ENCODE measurements around the gene ACAT2.

ACAT2 gene

DNA sequence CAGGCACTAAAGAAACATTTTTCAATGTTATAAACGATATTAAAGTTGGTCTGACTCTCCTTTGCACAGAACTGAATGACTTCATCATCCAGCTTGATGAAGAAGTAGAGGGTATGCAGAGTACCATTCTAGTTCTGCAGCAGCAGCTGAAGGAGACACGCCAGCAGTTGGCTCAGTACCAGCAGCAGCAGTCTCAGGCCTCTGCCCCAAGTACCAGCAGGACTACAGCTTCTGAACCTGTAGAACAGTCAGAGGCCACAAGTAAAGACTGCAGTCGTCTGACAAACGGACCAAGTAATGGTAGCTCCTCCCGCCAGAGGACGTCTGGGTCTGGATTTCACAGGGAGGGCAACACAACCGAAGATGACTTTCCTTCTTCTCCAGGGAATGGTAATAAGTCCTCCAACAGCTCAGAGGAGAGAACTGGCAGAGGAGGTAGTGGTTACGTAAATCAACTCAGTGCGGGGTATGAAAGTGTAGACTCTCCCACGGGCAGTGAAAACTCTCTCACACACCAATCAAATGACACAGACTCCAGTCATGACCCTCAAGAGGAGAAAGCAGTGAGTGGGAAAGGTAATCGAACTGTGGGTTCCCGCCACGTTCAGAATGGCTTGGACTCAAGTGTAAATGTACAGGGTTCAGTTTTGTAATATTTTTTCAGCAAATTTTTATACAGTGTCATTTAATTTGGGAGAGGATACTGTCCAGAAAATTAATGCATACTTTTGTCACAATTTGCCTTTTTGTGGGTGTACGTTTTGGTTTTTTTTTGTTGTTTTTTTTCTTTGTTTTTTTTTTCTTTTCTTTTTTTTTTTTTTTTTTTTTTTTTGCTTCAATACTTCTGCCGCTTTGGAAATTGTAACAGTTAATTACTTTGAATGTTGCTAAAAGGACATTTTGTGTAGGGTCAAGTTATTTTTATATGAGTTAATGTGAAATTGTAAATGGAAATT lies 6.6 kb upstream of the ACAT2 start:
- no peak overlapping the region for H3K27ac ChIP-seq (ENCODE audit: low read length)
- no peaks in the 10 kb centered on the region for H3K9me3 ChIP-seq (ENCODE audit: control insufficient read depth in 1 of 2, low read length in 2 of 2)
- H3K36me3 ChIP-seq (ENCODE audit: control insufficient read depth in 1 of 2, insufficient read depth in 2 of 2, low read length in 2 of 2), result peaks cover 49 to 53% of the 10 kb centered on the region in 2 donors
- H3K27me3 ChIP-seq (ENCODE audit: low read depth, low read length), result no peaks in the 10 kb centered on the region
- no peaks in the 10 kb centered on the region for H3K4me1 ChIP-seq (ENCODE audit: control insufficient read depth in 1 of 2, insufficient read depth in 2 of 2, low read length in 2 of 2)
- H3K4me3 ChIP-seq (ENCODE audit: low read depth in 1 of 2, low read length in 2 of 2), result no peak overlapping the region

DNA sequence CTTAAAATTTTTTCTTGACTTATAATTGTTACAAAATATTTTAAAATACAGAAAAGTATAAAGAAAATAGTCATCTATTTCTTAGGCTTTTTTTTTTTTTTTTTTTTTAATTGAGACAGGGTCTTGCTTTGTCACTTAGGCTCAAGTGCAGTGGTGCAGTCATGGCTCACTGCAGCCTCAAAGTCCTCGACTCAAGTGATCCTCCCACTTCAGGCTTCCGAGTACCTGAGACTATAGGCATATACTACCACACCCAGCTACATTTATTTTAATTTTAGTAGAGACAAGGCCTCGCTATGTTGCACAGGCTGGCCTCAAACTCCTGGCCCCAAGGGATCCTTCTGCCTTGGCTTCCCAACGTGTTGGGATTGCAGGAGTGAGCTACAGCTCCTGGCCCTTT lies 5.3 kb upstream of the ACAT2 start:
- Histone ChIP-seq H3K4me3 (ENCODE audit: low read depth in 1 of 2, low read length in 2 of 2) (no peak overlapping the region), H3K36me3 (ENCODE audit: control insufficient read depth in 1 of 2, insufficient read depth in 2 of 2, low read length in 2 of 2) (peaks cover 44 to 49% of the 10 kb centered on the region in 2 donors), H3K27me3 (ENCODE audit: low read depth, low read length) (no peaks in the 10 kb centered on the region), H3K4me1 (ENCODE audit: control insufficient read depth in 1 of 2, insufficient read depth in 2 of 2, low read length in 2 of 2) (peaks cover 0 to 7% of the 10 kb centered on the region in 2 donors), H3K9me3 (ENCODE audit: control insufficient read depth in 1 of 2, low read length in 2 of 2) (no peaks in the 10 kb centered on the region), H3K27ac (ENCODE audit: low read length) (no peak overlapping the region)

DNA sequence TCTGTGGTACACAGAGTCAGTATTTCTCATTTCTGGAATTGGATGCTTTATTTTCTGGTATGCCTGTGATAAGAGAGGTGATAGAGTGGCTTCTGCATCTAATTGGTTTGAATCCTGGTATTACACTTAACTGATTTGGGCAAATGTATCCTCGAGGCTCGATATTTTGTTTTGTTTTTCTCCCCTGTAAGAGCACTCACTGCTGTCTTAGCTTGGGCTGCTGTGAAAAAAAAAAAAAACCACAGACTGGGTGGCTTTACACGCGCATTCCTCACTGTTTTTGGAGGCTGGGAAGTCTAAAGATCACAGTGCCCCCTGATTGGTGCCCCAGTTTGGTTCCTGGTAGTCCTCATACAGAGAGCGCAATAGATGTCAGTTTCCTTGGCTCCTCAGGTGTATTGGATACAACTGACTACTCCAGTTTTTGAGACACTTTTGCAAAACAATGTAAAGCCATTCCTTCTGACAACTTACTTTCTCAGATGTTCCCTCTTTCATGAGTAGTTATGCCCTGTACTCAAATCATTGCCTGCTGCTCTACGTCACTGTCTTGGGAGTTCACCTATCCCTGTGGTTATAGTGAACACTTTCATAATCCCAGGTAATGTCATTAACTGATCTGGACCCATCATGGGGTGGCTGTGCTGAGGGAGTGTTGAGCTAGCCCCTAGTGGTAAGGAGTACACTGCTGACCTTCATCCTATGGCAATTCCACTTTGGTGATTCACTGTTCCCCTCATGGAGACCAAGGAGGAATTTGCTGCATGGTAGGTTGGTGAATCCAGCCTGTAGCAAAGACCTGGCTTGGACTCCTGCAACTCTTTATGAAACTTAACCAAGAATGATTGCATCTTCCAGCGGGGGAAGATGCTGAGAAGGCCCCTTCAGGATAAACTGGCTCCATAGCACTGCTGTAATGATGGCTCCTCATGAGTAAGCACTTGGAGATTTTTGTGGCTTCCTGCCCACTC lies 3.5 kb upstream of the ACAT2 start:
- Histone ChIP-seq H3K4me1 (ENCODE audit: control insufficient read depth in 1 of 2, insufficient read depth in 2 of 2, low read length in 2 of 2) (peaks cover 6 to 16% of the 10 kb centered on the region in 2 donors), H3K36me3 (ENCODE audit: control insufficient read depth in 1 of 2, insufficient read depth in 2 of 2, low read length in 2 of 2) (peaks cover 29 to 43% of the 10 kb centered on the region in 2 donors), H3K4me3 (ENCODE audit: low read depth in 1 of 2, low read length in 2 of 2) (no peak overlapping the region), H3K27me3 (ENCODE audit: low read depth, low read length) (no peaks in the 10 kb centered on the region), H3K9me3 (ENCODE audit: control insufficient read depth in 1 of 2, low read length in 2 of 2) (no peaks in the 10 kb centered on the region), H3K27ac (ENCODE audit: low read length) (no peak overlapping the region)

DNA sequence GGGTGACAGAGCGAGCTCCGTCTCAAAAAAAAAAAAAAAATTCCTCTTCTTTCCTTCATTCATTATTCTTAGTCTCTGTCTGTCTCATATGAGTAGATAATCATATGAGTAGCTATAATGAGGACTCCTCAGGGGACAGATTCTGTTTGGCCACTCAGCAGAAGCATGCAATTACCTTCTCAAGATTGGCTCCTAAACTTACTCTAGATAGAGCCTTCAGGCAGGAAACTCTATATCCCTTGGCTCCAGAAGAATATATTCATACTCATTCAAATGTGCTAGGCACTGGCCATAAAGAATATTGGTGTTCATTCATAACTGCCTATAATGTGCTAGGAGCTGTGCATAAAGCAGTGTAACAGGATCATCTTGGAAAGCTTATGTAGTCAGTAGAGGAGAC lies 2.2 kb upstream of the ACAT2 start:
- H3K36me3 ChIP-seq (ENCODE audit: control insufficient read depth in 1 of 2, insufficient read depth in 2 of 2, low read length in 2 of 2), result peaks cover 18 to 29% of the 10 kb centered on the region in 2 donors
- H3K27ac ChIP-seq (ENCODE audit: low read length), result no peak overlapping the region

DNA sequence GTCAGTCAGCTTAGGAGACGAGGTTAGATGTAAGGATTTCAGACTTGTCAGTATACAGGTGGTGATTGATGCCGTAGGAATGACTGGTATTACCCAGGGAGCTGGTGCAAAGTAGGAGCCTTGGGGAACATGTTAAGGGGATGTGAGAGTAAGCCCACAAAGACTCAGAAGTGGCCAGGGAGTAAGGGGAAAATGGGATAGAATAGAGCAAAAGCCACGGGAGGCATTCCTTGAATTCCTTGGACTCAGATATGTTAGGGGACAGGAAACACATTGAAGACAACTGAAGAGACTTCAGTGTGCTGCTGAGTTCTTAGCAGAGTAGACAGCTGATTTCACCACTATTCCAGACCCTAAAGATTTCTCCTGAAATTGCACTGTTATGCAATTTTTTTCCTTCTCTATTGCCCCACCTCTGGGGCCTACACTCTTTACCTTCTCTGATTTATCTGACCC lies 1.2 kb upstream of the ACAT2 start:
- Histone ChIP-seq H3K4me3 (ENCODE audit: low read depth in 1 of 2, low read length in 2 of 2) (peak overlapping the region; percentile 68 to 93), H3K27me3 (ENCODE audit: low read depth, low read length) (no peaks in the 10 kb centered on the region), H3K9me3 (ENCODE audit: control insufficient read depth in 1 of 2, low read length in 2 of 2) (no peaks in the 10 kb centered on the region), H3K36me3 (ENCODE audit: control insufficient read depth in 1 of 2, insufficient read depth in 2 of 2, low read length in 2 of 2) (peaks cover 9 to 20% of the 10 kb centered on the region in 2 donors), H3K27ac (ENCODE audit: low read length) (peak overlapping the region; percentile 86), H3K4me1 (ENCODE audit: control insufficient read depth in 1 of 2, insufficient read depth in 2 of 2, low read length in 2 of 2) (peaks cover 6 to 17% of the 10 kb centered on the region in 2 donors)

More for the DNA sequence above, 2.2 kb upstream of the ACAT2 start:
- H3K4me1 ChIP-seq (ENCODE audit: control insufficient read depth in 1 of 2, insufficient read depth in 2 of 2, low read length in 2 of 2), result peaks cover 6 to 17% of the 10 kb centered on the region in 2 donors
- H3K27me3 ChIP-seq (ENCODE audit: low read depth, low read length), result no peaks in the 10 kb centered on the region
- no peak overlapping the region for H3K4me3 ChIP-seq (ENCODE audit: low read depth in 1 of 2, low read length in 2 of 2)
- no peaks in the 10 kb centered on the region for H3K9me3 ChIP-seq (ENCODE audit: control insufficient read depth in 1 of 2, low read length in 2 of 2)

DNA sequence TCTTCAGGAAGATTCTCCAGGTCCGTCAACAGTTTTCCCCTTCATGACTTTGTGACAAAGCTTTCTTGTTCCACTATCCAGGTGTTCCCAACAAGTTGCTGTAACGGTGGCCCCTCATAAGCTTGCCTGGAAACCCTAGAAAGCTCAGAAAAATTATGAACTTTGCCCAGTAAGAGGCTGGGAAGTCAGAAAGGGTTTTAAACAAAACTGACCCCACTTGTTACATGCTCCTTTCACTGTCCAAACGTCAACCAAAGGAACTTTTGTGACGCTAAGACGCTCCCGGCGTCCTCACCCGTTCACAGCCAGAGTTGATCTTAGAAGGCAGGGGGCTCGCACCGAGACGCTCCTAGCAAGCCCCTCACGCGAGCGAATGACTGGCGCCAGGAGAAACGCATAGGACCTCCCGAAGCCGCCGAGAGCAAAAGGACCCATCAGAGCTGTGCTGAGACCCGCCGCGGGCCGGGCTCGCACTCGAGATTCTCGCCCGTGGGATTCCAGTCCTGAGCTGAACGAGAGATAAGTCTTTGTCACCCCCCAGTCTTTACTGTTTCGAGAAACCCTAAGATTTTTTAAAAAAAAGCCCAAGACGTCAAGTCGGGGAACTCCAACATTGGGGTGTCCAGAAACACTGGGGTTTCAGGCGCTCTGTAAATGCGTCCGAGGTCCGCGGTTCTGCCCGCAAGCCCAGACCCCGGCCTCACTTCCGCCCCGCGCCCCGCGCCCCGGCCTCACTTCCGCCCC lies 544 bp upstream of the ACAT2 start:
- peak overlapping the region; percentile 68 to 93 for H3K4me3 ChIP-seq (ENCODE audit: low read depth in 1 of 2, low read length in 2 of 2)
- H3K4me1 ChIP-seq (ENCODE audit: control insufficient read depth in 1 of 2, insufficient read depth in 2 of 2, low read length in 2 of 2), result peaks cover 6 to 17% of the 10 kb centered on the region in 2 donors
- peaks cover 4 to 16% of the 10 kb centered on the region in 2 donors for H3K36me3 ChIP-seq (ENCODE audit: control insufficient read depth in 1 of 2, insufficient read depth in 2 of 2, low read length in 2 of 2)
- no peaks in the 10 kb centered on the region for H3K27me3 ChIP-seq (ENCODE audit: low read depth, low read length)
- peak overlapping the region; percentile 86 for H3K27ac ChIP-seq (ENCODE audit: low read length)
- H3K9me3 ChIP-seq (ENCODE audit: control insufficient read depth in 1 of 2, low read length in 2 of 2), result no peaks in the 10 kb centered on the region

DNA sequence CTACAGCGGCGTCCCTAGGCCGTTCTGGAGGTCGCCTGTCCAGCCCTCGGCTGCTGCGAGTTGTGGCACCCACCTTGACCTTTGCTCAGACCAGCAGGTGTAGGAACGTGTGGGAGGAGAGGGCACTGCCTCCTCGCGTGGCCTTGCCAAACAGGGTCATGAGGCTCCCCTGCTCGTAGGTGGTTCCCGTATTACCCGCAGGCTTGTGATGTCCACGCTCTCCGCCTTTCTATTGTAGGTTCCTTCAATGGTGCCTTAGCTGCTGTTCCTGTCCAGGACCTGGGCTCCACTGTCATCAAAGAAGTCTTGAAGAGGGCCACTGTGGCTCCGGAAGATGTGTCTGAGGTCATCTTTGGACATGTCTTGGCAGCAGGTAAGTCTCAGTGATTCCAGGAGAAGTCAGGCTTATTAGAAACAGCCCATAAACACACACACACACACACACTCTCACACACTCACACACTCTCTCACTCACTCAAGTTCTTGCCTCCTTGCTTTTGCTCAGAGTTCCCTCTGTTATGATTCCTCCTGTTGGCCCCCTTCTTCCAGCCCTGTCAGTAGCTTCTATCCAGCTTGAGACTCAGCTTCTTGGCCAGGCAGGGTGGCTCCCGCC lies 942 bp downstream of the ACAT2 start:
- no peaks in the 10 kb centered on the region for H3K27me3 ChIP-seq (ENCODE audit: low read depth, low read length)
- peak overlapping the region; percentile 85 to 93 for H3K4me3 ChIP-seq (ENCODE audit: low read depth in 1 of 2, low read length in 2 of 2)
- peak overlapping the region; percentile 78 for H3K27ac ChIP-seq (ENCODE audit: low read length)
- H3K36me3 ChIP-seq (ENCODE audit: control insufficient read depth in 1 of 2, insufficient read depth in 2 of 2, low read length in 2 of 2), result peaks cover 3 to 20% of the 10 kb centered on the region in 2 donors
- H3K9me3 ChIP-seq (ENCODE audit: control insufficient read depth in 1 of 2, low read length in 2 of 2), result no peaks in the 10 kb centered on the region
- peaks cover 6 to 17% of the 10 kb centered on the region in 2 donors for H3K4me1 ChIP-seq (ENCODE audit: control insufficient read depth in 1 of 2, insufficient read depth in 2 of 2, low read length in 2 of 2)

DNA sequence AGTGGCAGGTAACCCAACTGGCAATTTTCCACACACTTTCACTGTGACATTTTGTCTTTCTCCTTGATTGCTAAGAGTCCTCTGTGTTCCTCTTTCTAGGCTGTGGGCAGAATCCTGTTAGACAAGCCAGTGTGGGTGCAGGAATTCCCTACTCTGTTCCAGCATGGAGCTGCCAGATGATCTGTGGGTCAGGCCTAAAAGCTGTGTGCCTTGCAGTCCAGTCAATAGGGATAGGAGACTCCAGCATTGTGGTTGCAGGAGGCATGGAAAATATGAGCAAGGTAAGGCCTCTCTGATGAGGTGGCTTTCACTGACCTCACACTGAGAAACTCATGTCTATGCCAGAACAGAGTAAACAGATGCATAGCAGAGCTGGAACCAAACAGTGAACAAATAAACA lies 5.1 kb downstream of the ACAT2 start:
- Histone ChIP-seq H3K27ac (ENCODE audit: low read length) (no peak overlapping the region), H3K36me3 (ENCODE audit: control insufficient read depth in 1 of 2, insufficient read depth in 2 of 2, low read length in 2 of 2) (peaks cover 15 to 29% of the 10 kb centered on the region in 2 donors), H3K4me3 (ENCODE audit: low read depth in 1 of 2, low read length in 2 of 2) (no peak overlapping the region), H3K27me3 (ENCODE audit: low read depth, low read length) (no peaks in the 10 kb centered on the region), H3K9me3 (ENCODE audit: control insufficient read depth in 1 of 2, low read length in 2 of 2) (no peaks in the 10 kb centered on the region), H3K4me1 (ENCODE audit: control insufficient read depth in 1 of 2, insufficient read depth in 2 of 2, low read length in 2 of 2) (peaks cover 6 to 10% of the 10 kb centered on the region in 2 donors)

DNA sequence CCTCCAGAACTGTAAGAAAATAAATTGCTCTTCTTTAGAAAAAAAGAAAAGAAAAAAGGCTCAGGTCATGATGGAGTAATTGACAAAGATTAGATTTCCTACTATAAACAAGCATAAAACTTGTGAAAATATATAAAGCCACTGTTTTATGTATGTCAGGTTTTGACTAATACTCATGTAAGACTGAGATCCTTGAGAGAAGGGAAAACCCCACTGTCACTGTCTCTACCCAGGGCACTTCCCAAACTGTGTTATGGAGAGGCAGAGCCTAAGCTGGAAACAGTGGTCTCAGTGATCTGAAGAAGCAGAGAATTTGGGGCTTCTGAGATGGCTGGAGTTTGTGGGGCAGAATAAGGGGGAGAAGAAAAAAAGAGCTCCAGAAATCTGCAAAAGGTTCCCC lies 7.6 kb downstream of the ACAT2 start:
- Histone ChIP-seq H3K4me3 (ENCODE audit: low read depth in 1 of 2, low read length in 2 of 2) (no peak overlapping the region), H3K9me3 (ENCODE audit: control insufficient read depth in 1 of 2, low read length in 2 of 2) (no peaks in the 10 kb centered on the region), H3K27me3 (ENCODE audit: low read depth, low read length) (no peaks in the 10 kb centered on the region), H3K36me3 (ENCODE audit: control insufficient read depth in 1 of 2, insufficient read depth in 2 of 2, low read length in 2 of 2) (peaks cover 15 to 31% of the 10 kb centered on the region in 2 donors), H3K4me1 (ENCODE audit: control insufficient read depth in 1 of 2, insufficient read depth in 2 of 2, low read length in 2 of 2) (no peaks in the 10 kb centered on the region), H3K27ac (ENCODE audit: low read length) (no peak overlapping the region)

DNA sequence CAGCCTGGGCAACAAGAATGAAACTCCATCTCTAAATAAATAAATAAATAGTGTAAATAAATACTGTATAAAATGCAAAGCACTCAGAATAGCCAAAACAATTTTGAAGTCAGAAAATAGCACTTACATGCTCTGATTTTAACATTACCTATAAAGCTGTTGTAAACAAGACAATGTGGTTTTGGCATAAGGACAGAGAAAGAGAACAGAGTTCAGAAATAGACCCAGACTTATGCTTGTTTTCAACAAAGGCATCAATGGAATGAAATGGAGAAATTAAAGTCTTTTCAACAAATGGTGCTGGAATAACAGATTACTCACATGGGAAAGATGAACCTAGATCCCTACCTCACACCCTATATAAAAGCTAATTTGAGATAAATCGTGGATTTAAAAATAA lies 10.4 kb downstream of the ACAT2 start:
- Histone ChIP-seq H3K27ac (ENCODE audit: low read length) (no peak overlapping the region), H3K4me3 (ENCODE audit: low read depth in 1 of 2, low read length in 2 of 2) (no peak overlapping the region), H3K36me3 (ENCODE audit: control insufficient read depth in 1 of 2, insufficient read depth in 2 of 2, low read length in 2 of 2) (peaks cover 18 to 33% of the 10 kb centered on the region in 2 donors), H3K4me1 (ENCODE audit: control insufficient read depth in 1 of 2, insufficient read depth in 2 of 2, low read length in 2 of 2) (no peaks in the 10 kb centered on the region), H3K9me3 (ENCODE audit: control insufficient read depth in 1 of 2, low read length in 2 of 2) (no peaks in the 10 kb centered on the region), H3K27me3 (ENCODE audit: low read depth, low read length) (no peaks in the 10 kb centered on the region)

Data from muscle layer of duodenum (tissue), 2 donors.